ENCODE data around the gene TCERG1L. TPM values are rescaled to one million over a fixed set of nuclear protein-coding genes. Genes with fewer than 3 reads are reported as not detected.

The TCERG1L gene
- total RNA-seq, 1 experiment from 2014 or later: not detected

GRCh38 chr10:131251146-131251541, 60.4 kb downstream of the TCERG1L start:
- H3K36me3 Mint-ChIP-seq (ENCODE audit: insufficient read depth, unreplicated experiment): no peaks in the 10 kb centered on the region
- no peak for TF ChIP-seq CTCF (IDR thresholded peaks at IDR 0.05; ENCODE audit: unreplicated experiment)
- DNase-seq: no peak
- no peak overlapping the region for H3K4me3 Mint-ChIP-seq (ENCODE audit: low read depth, unreplicated experiment)
- no peaks in the 10 kb centered on the region for H3K4me1 Mint-ChIP-seq (ENCODE audit: low read depth, unreplicated experiment)
- BruUV-seq (replicated peaks): no TSS peak
- H3K9me3 Mint-ChIP-seq (ENCODE audit: low read depth, unreplicated experiment): peaks cover 19% of the 10 kb centered on the region
- intact Hi-C loops (cut with micrococcal nuclease; ENCODE audit: unreplicated experiment): no loop called here
- no peak overlapping the region for H3K27ac Mint-ChIP-seq (ENCODE audit: unreplicated experiment)
- H3K27me3 Mint-ChIP-seq (ENCODE audit: unreplicated experiment): no peaks in the 10 kb centered on the region
- CTCF ChIA-PET: no interaction called here

- CTCF ChIA-PET: no interaction called here
- no peaks in the 10 kb centered on the region for H3K4me1 Mint-ChIP-seq (ENCODE audit: low read depth, unreplicated experiment)
- DNase-seq: no peak
- BruUV-seq (replicated peaks): no TSS peak
- H3K4me3 Mint-ChIP-seq (ENCODE audit: low read depth, unreplicated experiment): no peak overlapping the region
- no peak for TF ChIP-seq CTCF (IDR thresholded peaks at IDR 0.05; ENCODE audit: unreplicated experiment)
- H3K36me3 Mint-ChIP-seq (ENCODE audit: insufficient read depth, unreplicated experiment): no peaks in the 10 kb centered on the region
- peaks cover 19% of the 10 kb centered on the region for H3K9me3 Mint-ChIP-seq (ENCODE audit: low read depth, unreplicated experiment)
- no peak overlapping the region for H3K27ac Mint-ChIP-seq (ENCODE audit: unreplicated experiment)
- H3K27me3 Mint-ChIP-seq (ENCODE audit: unreplicated experiment): no peaks in the 10 kb centered on the region
- intact Hi-C loops (cut with micrococcal nuclease; ENCODE audit: unreplicated experiment): no loop called here
Measured at GRCh38 chr10:131250454-131251145, 60.9 kb downstream of the TCERG1L start.

- H3K9me3 Mint-ChIP-seq (ENCODE audit: low read depth, unreplicated experiment): peaks cover 19% of the 10 kb centered on the region
Measured at GRCh38 chr10:131249955-131250344, 61.6 kb downstream of the TCERG1L start.

GRCh38 chr10:131249238-131249954, 62.1 kb downstream of the TCERG1L start:
- Mint-ChIP-seq H3K4me1 (ENCODE audit: low read depth, unreplicated experiment) (no peaks in the 10 kb centered on the region), H3K36me3 (ENCODE audit: insufficient read depth, unreplicated experiment) (no peaks in the 10 kb centered on the region), H3K4me3 (ENCODE audit: low read depth, unreplicated experiment) (no peak overlapping the region), H3K9me3 (ENCODE audit: low read depth, unreplicated experiment) (peaks cover 14% of the 10 kb centered on the region), H3K27ac (ENCODE audit: unreplicated experiment) (no peak overlapping the region), H3K27me3 (ENCODE audit: unreplicated experiment) (no peaks in the 10 kb centered on the region)
- no TSS peak for BruUV-seq (replicated peaks)
- no peak for TF ChIP-seq CTCF (IDR thresholded peaks at IDR 0.05; ENCODE audit: unreplicated experiment)
- intact Hi-C loops (cut with micrococcal nuclease; ENCODE audit: unreplicated experiment): no loop called here
- no peak for DNase-seq
- CTCF ChIA-PET: no interaction called here

More at GRCh38 chr10:131249955-131250344, 61.6 kb downstream of the TCERG1L start:
- Mint-ChIP-seq H3K4me3 (ENCODE audit: low read depth, unreplicated experiment) (no peak overlapping the region), H3K36me3 (ENCODE audit: insufficient read depth, unreplicated experiment) (no peaks in the 10 kb centered on the region), H3K4me1 (ENCODE audit: low read depth, unreplicated experiment) (no peaks in the 10 kb centered on the region), H3K27me3 (ENCODE audit: unreplicated experiment) (no peaks in the 10 kb centered on the region), H3K27ac (ENCODE audit: unreplicated experiment) (no peak overlapping the region)
- BruUV-seq (replicated peaks): no TSS peak
- DNase-seq: no peak
- no peak for TF ChIP-seq CTCF (IDR thresholded peaks at IDR 0.05; ENCODE audit: unreplicated experiment)
- intact Hi-C loops (cut with micrococcal nuclease; ENCODE audit: unreplicated experiment): no loop called here
- CTCF ChIA-PET: no interaction called here

Measured in Calu3 (cell line).